Activated CD8-positive, alpha-beta memory T cell treated with anti-CD3 and anti-CD28 coated beads for 1 hour (primary cell): ENCODE results near the gene NR2F1-AS1.
"Not testable (repeated sequence)": the region's sequence is repeated elsewhere in the genome, so short reads cannot be mapped to it uniquely, and the experiment has no call there.

ENCODE experiments used
- DNase-seq, 2 donors: peaks; one replicate each; pipeline ENCODE4 v3.0.0-alpha.2; 2020; ENCODE audit warnings: low read depth in 1 of 2; ENCODE audit errors: extremely low read depth in 1 of 2

NR2F1-AS1 gene

DNA sequence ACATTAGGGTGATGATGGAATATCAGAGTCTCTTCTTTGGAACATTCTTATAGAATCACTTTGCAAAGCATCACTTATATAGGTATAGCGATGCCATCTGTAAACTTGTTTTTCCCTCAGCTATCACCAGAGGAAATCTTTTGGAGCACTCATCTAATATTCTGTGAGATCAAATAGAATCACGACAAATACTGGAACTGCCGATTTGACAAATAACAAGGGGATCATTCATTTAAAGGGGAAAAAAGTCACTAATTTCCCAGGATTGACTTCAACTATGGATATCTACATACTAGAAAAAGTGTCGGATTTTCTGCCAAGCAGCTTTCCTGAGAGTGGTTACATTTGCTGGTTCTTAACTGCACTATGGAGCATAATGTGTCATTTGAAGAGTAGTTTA, 178.6 kb downstream of the NR2F1-AS1 start:
- DNase-seq, result no peak

DNA sequence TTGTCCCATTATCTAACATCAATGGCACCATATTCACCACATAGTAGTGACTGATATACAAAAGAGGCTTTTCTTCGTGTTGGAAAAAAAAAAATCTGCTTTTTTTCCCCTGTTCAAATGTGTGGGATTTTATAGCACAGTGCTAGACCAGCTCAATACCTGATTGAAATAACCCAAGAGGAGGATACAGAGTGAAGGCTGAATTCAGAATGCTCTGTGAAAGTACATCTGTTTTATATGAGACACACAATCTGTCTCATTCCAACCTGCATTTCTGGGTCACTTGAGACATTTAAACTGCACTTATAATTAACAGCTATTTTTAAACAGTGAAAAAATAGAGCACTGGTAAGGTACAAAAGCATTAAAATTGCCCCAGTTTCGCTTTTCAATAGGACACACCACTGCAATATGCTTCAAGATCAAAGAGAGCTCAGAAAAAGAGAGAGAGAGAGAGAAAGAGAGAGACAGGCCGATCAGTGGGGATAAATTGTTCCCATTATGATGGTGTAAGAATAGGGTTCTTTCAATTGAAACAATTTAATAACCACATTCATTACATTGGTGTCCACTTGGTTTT, 179.3 kb downstream of the NR2F1-AS1 start:
- no peak for DNase-seq

DNA sequence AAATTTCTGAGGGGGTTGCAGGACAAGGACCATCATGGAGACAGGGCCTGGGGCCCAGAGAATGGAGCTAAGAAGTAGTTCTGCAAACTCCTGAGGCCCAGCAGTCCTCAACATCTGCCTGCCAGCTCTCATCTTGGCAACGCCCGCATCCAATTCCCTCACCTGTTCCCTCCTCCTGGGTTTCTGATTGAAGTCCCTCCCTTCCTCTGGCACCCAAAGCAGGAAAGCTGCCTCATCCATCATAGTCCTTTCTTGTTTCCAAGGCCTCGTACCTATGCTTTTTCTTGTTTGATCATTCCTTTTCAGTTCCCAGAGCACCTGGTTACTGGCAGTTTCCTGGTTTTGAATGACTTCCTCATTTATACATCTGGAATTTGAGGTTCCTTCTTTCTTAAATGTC, 181.3 kb downstream of the NR2F1-AS1 start:
- no peak for DNase-seq

DNA sequence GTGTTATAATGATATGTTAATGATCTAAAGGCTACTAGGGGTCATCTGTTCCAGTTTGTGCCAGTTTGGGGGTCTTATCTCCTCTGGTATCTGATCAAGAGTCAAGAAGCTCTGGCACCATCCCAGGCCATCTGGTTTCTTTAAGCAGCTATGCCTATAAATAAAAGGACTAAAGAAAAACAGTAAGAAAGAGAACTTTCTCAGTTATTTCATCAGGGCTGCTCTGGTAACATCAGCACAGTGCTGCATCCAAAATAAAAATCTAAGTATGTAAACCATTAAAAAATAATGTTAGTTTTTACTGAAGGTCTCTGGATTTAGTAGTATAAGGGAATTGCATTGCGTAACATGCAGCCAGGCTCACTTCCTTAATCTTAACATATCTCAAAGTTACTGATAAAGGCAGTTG, 185.0 kb downstream of the NR2F1-AS1 start:
- no peak for DNase-seq

- DNase-seq, result no peak
Observed at GRCh38 chr5:93395010-93395409, 186.0 kb downstream of the NR2F1-AS1 start.

- DNase-seq, result no peak
Observed at GRCh38 chr5:93394301-93394700, 186.7 kb downstream of the NR2F1-AS1 start.

DNA sequence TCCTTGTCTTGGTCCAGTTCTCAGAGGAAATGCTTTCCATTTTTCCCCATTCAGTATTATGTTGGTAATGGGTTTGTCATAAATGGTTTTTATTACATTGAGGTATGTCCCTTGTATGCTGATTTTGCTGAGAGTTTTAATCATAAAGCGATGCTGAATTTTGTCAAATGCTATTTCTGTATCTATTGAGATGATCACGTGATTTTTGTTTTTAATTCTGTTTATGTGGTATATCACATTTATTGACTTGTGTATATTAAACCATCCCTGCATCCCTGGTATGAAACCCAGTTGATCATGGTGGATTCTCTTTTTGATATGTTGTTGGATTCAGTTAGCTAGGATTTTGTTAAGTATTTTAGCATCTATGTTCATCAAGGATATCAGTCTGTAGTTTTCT, 189.8 kb downstream of the NR2F1-AS1 start:
- DNase-seq, result not testable (repeated sequence)

- DNase-seq, result no peak
Observed at GRCh38 chr5:93385655-93386054, 195.4 kb downstream of the NR2F1-AS1 start.

GRCh38 chr5:93384995-93385394, 196.0 kb downstream of the NR2F1-AS1 start:
- DNase-seq, result no peak

GRCh38 chr5:93384026-93384425, 197.0 kb downstream of the NR2F1-AS1 start:
- no peak for DNase-seq

- DNase-seq, result no peak
Observed at GRCh38 chr5:93382188-93382825, 198.7 kb downstream of the NR2F1-AS1 start.

DNA sequence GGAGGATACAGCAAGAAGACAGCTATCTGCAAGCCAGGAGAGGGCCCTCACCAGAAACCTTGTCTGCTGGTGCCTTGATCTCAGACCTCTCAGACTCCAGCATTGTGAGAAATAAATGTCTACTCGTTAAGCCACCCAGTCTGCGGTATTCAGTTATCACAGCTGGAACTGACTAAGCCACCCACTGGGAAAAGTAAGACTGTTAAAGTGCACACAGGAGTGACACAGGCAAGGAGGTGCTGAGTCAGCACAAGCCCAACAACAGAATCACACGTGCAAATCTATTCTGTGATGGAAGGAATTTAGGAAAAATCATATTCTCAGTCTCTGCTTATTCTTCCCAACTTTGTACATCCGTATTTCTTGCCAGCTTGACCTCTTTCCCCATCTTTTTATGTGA, 200.0 kb downstream of the NR2F1-AS1 start:
- DNase-seq, result no peak

DNA sequence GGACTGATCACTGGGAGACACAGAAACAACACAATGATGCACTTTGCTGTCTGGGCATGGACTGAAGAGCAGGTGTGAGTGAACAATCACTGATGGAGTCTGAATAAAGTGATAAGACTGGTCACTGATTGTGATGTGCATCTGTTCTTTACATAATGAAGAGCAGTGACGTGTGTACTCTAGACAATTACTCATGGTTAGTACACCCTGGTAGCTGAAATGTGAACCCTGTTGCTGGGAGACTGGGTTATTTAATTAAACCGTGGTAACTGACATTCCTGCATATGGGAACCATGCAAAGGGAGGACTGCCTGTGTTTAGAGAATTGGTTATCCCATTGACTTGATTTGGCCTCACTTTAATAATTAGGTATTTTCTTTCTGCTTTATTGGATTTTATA, 202.9 kb downstream of the NR2F1-AS1 start:
- DNase-seq, result no peak

- no peak for DNase-seq
Observed at GRCh38 chr5:93371893-93372292, 209.1 kb downstream of the NR2F1-AS1 start.

DNA sequence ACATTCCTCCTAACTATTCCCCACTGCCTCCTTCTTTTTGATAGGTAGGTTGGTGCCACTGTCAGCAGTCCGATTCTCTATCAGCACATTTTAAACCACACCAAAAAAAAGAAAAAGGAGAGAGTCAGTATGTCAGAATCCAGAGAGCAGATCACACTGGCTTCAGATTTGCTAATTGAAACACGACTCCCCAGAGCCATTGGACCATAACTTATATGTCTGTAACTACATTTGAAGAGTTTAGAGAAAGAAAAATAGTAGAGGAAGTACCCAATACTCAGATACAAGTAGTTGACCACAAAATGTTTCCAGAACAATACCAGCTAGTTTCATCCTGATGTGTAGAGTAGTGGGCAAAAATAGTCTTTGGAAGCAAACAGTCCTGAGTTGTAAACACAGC, 216.6 kb downstream of the NR2F1-AS1 start:
- no peak for DNase-seq

DNA sequence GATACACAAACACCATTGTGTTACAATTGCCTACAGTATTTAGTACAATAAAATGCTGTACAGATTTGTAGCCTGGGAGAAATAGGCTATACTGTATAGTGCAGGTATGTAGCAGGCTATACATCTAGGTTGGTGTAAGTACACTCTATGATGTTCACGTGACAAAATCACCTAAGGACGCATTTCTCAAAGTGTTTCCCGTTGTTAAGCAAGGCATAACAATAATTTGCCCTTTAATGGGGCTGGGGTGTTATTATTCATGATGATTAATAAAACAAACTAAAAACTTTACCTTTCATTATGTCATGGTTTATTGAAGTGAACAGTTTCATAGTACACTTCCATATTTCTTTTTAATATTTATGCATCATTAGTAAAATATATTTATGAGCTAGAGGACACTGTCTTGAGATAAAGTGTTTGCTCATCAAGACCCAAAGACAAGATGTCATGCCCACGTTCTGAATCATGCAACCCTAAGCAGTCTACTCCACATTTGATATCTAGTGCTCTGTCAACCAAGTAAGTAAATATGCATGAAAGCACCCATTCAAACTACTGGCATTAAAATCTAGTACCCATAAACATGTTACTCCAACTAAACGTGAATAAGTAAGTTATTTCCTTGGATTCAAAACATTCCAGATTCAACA, 220.5 kb downstream of the NR2F1-AS1 start:
- DNase-seq, result no peak

GRCh38 chr5:93359960-93360305, 221.1 kb downstream of the NR2F1-AS1 start:
- no peak for DNase-seq
